ENCODE data around the gene HBZ. TPM values are rescaled to one million over a fixed set of nuclear protein-coding genes. Genes with fewer than 3 reads are reported as not detected.
"Not testable (repeated sequence)": the region's sequence is repeated elsewhere in the genome, so short reads cannot be mapped to it uniquely, and the experiment has no call there.

The HBZ gene
- total RNA-seq, 4 donors from 2014 or later: not detected

GRCh38 chr16:119295-119694 is 33.1 kb upstream of the HBZ start:
- TF ChIP-seq, protein P1, sequence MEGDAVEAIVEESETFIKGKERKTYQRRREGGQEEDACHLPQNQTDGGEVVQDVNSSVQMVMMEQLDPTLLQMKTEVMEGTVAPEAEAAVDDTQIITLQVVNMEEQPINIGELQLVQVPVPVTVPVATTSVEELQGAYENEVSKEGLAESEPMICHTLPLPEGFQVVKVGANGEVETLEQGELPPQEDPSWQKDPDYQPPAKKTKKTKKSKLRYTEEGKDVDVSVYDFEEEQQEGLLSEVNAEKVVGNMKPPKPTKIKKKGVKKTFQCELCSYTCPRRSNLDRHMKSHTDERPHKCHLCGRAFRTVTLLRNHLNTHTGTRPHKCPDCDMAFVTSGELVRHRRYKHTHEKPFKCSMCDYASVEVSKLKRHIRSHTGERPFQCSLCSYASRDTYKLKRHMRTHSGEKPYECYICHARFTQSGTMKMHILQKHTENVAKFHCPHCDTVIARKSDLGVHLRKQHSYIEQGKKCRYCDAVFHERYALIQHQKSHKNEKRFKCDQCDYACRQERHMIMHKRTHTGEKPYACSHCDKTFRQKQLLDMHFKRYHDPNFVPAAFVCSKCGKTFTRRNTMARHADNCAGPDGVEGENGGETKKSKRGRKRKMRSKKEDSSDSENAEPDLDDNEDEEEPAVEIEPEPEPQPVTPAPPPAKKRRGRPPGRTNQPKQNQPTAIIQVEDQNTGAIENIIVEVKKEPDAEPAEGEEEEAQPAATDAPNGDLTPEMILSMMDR (IDR thresholded peaks at IDR 0.05): no peak
- no peak for TF ChIP-seq POLR2A (IDR thresholded peaks at IDR 0.05)
- intact Hi-C loops (cut with DNase I; ENCODE audit: low total_unique reads): no loop called here
- no peak for DNase-seq (ENCODE audit: low spot score in 2 of 2)
- no peak overlapping the region for H3K4me3 ChIP-seq (ENCODE audit: low read depth, poor library complexity, severe bottlenecking)
- WGBS, 2 donors: 91 to 93% methylated on average over 5 of the region's 5 CpGs

- 92 to 100% methylated on average over 3 of the region's 3 CpGs for WGBS, 2 donors
Observed at GRCh38 chr16:119835-120491, 32.5 kb upstream of the HBZ start.

DNA sequence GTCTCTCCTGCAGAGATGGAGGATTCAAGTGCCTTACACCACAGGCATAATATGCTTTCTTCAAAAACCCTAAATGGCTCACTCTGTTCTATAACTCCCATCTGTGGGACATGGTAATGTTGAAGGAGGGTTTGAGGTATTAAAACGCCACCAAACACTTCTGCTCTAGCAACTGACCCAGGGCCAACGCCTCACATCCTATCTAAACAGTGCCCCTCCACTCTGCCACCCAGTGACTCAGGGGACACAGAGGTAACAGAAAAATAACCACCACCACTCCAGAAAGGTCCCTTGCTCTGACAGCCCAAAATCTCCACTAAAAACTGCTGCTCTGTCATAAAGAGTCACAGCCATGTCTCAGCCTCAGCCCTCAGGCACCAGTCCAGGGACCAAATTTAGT is 31.7 kb upstream of the HBZ start:
- TF ChIP-seq POLR2A (IDR thresholded peaks at IDR 0.05): no peak
- TF ChIP-seq, protein P1 (IDR thresholded peaks at IDR 0.05): no peak
- 89 to 100% methylated on average over 2 of the region's 2 CpGs for WGBS, 2 donors

More at GRCh38 chr16:119835-120491, 32.5 kb upstream of the HBZ start:
- TF ChIP-seq, protein P1 (IDR thresholded peaks at IDR 0.05): no peak
- DNase-seq (ENCODE audit: low spot score in 2 of 2): no peak
- intact Hi-C loops (cut with DNase I; ENCODE audit: low total_unique reads): no loop called here
- H3K4me3 ChIP-seq (ENCODE audit: low read depth, poor library complexity, severe bottlenecking): no peak overlapping the region

GRCh38 chr16:122361-122760 is 30.1 kb upstream of the HBZ start:
- TF ChIP-seq, protein P1 (IDR thresholded peaks at IDR 0.05): no peak
- TF ChIP-seq POLR2A (IDR thresholded peaks at IDR 0.05): no peak
- intact Hi-C loops (cut with DNase I; ENCODE audit: low total_unique reads): no loop called here

More for the DNA sequence above, 31.7 kb upstream of the HBZ start:
- intact Hi-C loops (cut with DNase I; ENCODE audit: low total_unique reads): no loop called here
- H3K4me3 ChIP-seq (ENCODE audit: low read depth, poor library complexity, severe bottlenecking): no peak overlapping the region
- DNase-seq (ENCODE audit: low spot score in 2 of 2): no peak

DNA sequence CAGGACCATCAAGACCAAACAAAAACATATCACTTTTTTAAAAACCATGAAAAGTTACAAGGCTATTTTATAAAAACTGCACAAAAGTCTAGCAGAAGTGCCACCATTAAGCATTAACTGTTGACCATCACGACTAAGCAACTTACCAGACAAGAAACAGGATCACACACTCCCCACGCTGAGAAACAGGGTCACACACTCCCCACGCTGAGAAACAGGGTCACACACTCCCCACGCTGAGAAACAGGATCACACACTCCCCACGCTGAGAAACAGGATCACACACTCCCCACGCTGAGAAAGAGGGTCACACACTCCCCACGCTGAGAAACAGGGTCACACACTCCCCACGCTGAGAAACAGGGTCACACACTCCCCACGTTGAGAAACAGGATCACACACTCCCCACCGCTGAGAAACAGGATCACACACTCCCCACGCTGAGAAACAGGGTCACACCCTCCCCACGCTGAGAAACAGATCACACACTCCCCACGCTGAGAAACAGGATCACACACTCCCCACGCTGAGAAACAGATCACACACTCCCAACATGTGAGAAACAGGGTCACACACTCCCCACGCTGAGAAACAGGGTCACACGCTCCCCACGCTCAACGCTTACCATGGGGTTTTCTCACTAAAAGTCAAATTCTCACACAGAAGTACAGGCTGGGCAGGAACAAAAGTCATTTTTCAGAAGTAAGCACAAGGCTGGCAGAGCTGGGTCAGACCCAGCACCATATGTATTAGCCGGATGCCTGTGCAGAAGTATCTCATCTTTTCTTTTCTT is 28.7 kb upstream of the HBZ start:
- 86 to 94% methylated on average over 19 of the region's 19 CpGs for whole genome bisulfite sequencing, 2 donors

More at GRCh38 chr16:122361-122760, 30.1 kb upstream of the HBZ start:
- no peak for DNase-seq (ENCODE audit: low spot score in 2 of 2)
- H3K4me3 ChIP-seq (ENCODE audit: low read depth, poor library complexity, severe bottlenecking): no peak overlapping the region
- 85 to 87% methylated on average over 1 of the region's 1 CpG for WGBS, 2 donors

DNA sequence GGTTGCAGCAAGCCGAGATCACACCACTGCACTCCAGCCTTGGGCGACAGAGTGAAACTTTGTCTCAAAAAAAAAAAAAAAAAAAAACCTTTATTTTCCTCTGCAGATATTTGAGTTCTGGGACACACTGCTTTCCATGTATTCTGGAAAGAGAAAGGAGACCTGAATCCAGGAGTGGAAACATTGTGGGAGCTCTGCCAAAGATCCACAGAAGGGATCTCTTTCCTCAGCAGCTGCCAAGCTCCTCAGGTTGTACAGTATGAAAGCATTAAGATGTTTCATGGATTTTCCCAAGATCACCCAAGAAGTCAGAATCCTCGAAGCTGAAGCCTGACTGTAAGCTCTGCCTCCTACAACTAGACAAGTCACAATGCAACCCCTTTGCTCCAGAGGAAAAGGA is 27.4 kb upstream of the HBZ start:
- intact Hi-C loops (cut with DNase I; ENCODE audit: low total_unique reads): no loop called here
- no peak for DNase-seq (ENCODE audit: low spot score in 2 of 2)
- 86 to 87% methylated on average over 3 of the region's 3 CpGs for WGBS, 2 donors
- H3K4me3 ChIP-seq (ENCODE audit: low read depth, poor library complexity, severe bottlenecking): no peak overlapping the region
- TF ChIP-seq, protein P1 (IDR thresholded peaks at IDR 0.05): no peak
- TF ChIP-seq POLR2A (IDR thresholded peaks at IDR 0.05): no peak

More for the DNA sequence above, 28.7 kb upstream of the HBZ start:
- DNase-seq (ENCODE audit: low spot score in 2 of 2); H3K4me3 ChIP-seq (ENCODE audit: low read depth, poor library complexity, severe bottlenecking); intact Hi-C loops (cut with DNase I; ENCODE audit: low total_unique reads): not testable (repeated sequence)
